GM12801 (cell line): ENCODE data around the gene LIME1.

ENCODE experiments used
- CTCF ChIP-seq: IDR thresholded peaks from one replicate; pipeline ENCODE4 v1.5.1; 2011; ENCODE audit warnings: control low read depth; ENCODE audit not compliant: insufficient read length; ENCODE audit errors: extremely low read depth

The LIME1 gene

GRCh38 chr20:63731410-63731809 is 5.1 kb upstream of the LIME1 start:
- TF ChIP-seq CTCF, result no peak

- no peak for TF ChIP-seq CTCF
Observed at GRCh38 chr20:63732118-63733095, 4.1 kb upstream of the LIME1 start.

GRCh38 chr20:63733117-63733516 is 3.3 kb upstream of the LIME1 start:
- no peak for TF ChIP-seq CTCF

- TF ChIP-seq CTCF, result no peak
Observed at GRCh38 chr20:63733579-63734081, 2.8 kb upstream of the LIME1 start.

GRCh38 chr20:63734111-63734945 is 2.1 kb upstream of the LIME1 start:
- TF ChIP-seq CTCF, result no peak

- TF ChIP-seq CTCF, result no peak
Observed at GRCh38 chr20:63734946-63735858, 1.3 kb upstream of the LIME1 start.
